Muscle of back (tissue), 13 donors: ENCODE measurements around the gene UBQLN2. TPM values are rescaled to one million over a fixed set of nuclear protein-coding genes. Genes with fewer than 3 reads are reported as not detected.
A peak's percentile ranks its signal among the peaks of the same experiment; 100 is the strongest.
"Not testable (repeated sequence)": the region's sequence is repeated elsewhere in the genome, so short reads cannot be mapped to it uniquely, and the experiment has no call there.

Experiments
- DNase-seq, 3 donors: peaks; one replicate each; pipeline versions ENCODE4 v3.0.0 to v3.0.0-alpha.2; 2013
- long read RNA-seq, 9 donors: transcript quantifications; one replicate each; lab custom pipeline, GENCODE V29; 2026
- polyA plus RNA-seq, 10 donors: library from polyadenylated mRNA; unstranded; fragments of 120-200 nt; gene quantifications; one replicate each; pipeline ENCODE4 v1.2.1, GENCODE V29; 2013; ENCODE audit not compliant: insufficient read length in 10 of 10

Gene UBQLN2
- polyA plus RNA-seq: 10 to 100 TPM; 28.9 to 37.8 (median 31.7) TPM
- long read RNA-seq, donor 1, full-length matches to known transcripts: 53 of 53 reads
- long read RNA-seq, donor 1, partial matches to known transcripts: 0 of 53 reads
- long read RNA-seq, donor 1, other reads (novel, unspliced or antisense): 0 of 53 reads
- long read RNA-seq, donor 2, full-length matches to known transcripts: 34 of 34 reads
- long read RNA-seq, donor 2, partial matches to known transcripts: 0 of 34 reads
- long read RNA-seq, donor 2, other reads (novel, unspliced or antisense): 0 of 34 reads
- long read RNA-seq, donor 3: 0 reads
- long read RNA-seq, donor 4, full-length matches to known transcripts: 34 of 34 reads
- long read RNA-seq, donor 4, partial matches to known transcripts: 0 of 34 reads
- long read RNA-seq, donor 4, other reads (novel, unspliced or antisense): 0 of 34 reads
- long read RNA-seq, donor 5, full-length matches to known transcripts: 85 of 85 reads
- long read RNA-seq, donor 5, partial matches to known transcripts: 0 of 85 reads
- long read RNA-seq, donor 5, other reads (novel, unspliced or antisense): 0 of 85 reads
- long read RNA-seq, donor 6, full-length matches to known transcripts: 65 of 65 reads
- long read RNA-seq, donor 6, partial matches to known transcripts: 0 of 65 reads
- long read RNA-seq, donor 6, other reads (novel, unspliced or antisense): 0 of 65 reads
- long read RNA-seq, donor 7, full-length matches to known transcripts: 55 of 55 reads
- long read RNA-seq, donor 7, partial matches to known transcripts: 0 of 55 reads
- long read RNA-seq, donor 7, other reads (novel, unspliced or antisense): 0 of 55 reads
- long read RNA-seq, donor 8, full-length matches to known transcripts: 41 of 41 reads
- long read RNA-seq, donor 8, partial matches to known transcripts: 0 of 41 reads
- long read RNA-seq, donor 8, other reads (novel, unspliced or antisense): 0 of 41 reads
- long read RNA-seq, donor 9, full-length matches to known transcripts: 6 of 6 reads
- long read RNA-seq, donor 9, partial matches to known transcripts: 0 of 6 reads
- long read RNA-seq, donor 9, other reads (novel, unspliced or antisense): 0 of 6 reads

DNA sequence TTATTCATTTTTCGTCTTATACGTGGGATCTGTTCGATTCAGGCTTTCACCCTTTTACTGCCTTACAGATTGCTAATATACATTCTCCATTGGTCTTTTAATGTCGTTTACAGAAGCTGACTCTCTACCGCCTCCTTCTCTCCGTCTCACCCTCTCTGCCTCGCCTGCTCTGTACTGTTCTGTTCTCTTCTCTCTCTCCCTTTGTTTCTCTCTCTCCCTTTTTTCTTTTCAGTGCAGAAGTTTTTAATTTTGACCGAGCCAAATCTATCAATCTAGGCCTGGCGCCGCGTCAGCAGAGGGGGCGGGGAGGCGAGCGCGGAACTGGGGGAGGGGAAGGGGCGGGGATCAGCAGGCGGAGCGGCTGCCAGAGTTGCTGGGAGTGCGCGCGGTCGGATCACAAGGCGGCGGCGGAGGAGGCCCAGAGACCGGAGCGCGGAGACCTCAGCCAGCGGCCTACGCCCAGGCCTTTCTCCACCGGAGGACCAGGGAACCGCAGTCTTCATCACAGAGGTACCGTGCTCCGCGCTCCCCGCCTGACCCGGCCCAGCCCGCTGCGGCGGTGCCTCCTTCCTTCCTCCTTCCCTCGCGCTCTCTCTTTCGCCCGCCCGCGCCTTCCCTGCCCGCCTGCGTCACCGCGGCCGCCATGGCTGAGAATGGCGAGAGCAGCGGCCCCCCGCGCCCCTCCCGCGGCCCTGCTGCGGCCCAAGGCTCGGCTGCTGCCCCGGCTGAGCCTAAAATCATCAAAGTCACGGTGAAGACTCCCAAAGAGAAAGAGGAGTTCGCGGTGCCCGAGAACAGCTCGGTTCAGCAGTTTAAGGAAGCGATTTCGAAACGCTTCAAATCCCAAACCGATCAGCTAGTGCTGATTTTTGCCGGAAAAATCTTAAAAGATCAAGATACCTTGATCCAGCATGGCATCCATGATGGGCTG is at the start of gene UBQLN2:
Gene UBQLN2 (plus strand): TSS at position 397 of the 931 bp plus-strand sequence. CDS start 247 bp downstream, at position 644.
- DNase-seq: peak; percentile 81 to 94 (median 85)

DNA sequence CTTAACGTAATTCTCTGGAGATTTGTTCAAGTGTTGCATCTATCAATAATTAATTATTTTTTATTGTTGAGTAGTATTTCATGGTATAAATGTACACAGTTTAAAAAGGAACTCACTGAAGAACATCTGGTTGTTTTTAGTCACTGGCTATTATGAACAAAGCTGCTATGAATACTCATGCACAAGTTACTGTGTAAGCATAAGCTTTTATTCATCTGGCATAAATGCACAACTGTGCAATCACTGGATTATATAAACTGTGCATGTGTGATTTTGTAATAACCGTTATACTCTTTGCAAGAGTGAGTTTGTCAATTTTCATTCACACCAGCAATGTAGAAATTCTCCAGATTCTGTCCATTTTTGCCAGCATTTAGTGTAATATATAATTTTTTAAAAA is 43.8 kb upstream of the UBQLN2 start:
- no peak for DNase-seq

DNA sequence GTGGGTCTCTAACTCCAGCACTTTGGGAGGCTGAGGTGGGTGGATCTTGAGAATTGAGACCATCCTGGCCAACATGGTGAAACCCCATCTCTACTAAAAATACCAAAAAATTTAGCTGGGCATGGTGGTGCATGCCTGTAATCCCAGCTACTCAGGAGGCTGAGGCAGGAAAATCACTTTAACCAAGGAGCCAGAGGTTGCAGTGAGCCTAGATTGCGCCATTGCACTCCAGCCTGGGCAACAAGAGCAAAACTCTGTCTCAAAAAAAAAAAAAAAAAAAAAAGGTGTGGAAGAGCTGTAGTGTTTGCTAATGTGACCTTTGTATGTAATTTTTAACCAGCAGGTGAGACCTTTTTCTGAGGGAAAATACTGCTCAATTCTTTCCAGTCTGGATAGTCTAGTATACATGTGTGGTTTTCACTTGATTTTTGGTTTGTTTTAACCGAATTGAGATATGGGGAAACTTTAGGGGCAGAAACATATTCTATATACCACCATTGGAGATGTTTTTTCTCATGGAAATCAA is 33.9 kb upstream of the UBQLN2 start:
- DNase-seq: not testable (repeated sequence)

DNA sequence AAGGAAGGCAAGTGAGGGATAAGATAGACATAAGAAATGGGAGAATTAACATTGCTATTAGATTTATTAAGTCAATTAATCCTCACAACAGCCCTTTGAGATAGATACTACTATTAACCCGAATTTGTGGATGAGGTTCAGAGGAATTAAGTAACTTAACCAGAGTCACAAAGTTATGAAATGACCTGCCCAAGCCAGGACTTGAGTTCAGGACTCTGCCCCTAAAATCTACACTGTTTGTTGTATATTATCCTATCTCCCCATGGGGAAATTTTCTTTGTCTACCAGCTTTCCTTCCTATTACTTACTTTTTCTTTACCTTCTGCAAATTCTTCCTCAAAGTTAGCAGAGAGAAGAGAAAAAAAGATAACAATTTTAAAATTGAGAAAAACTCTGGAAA is 33.4 kb upstream of the UBQLN2 start:
- no peak for DNase-seq

DNA sequence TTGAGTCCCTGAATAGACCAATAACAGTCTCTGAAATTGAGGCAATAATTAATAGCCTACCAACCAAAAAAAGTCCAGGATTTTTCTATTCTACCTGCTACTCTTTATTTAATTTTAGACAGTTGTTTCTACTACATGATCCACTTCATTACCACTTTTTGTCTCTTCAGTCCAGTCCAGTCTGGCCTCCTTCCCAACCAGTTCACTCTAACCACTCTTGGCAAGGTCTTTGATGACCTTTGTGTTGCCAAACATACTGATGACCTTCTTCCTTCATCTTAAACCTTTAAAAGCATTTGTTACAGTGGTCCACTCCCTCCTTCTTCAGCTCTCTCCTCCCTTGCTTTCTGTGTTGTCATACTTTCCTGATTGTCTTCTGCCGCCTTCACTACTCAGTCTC is 12.8 kb upstream of the UBQLN2 start:
- no peak for DNase-seq

DNA sequence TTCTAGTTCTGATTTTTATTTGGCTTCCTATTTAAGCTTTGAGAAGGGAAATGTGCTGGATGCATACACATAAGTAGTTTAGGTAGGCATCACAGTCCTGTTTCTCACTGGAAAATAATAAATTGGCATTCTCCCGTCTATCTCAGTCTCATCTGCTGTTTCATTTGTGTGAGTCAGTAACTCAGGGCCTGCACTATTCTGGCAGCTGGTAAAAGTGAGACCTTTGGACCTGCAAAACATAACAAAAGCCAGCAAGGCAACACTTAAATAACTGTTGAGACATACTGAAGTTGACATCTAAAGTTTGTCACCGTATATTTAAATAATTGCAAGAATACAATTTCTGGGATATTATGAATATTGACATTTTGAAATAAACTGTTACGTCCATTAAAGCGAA is 8.6 kb upstream of the UBQLN2 start:
- DNase-seq: no peak

DNA sequence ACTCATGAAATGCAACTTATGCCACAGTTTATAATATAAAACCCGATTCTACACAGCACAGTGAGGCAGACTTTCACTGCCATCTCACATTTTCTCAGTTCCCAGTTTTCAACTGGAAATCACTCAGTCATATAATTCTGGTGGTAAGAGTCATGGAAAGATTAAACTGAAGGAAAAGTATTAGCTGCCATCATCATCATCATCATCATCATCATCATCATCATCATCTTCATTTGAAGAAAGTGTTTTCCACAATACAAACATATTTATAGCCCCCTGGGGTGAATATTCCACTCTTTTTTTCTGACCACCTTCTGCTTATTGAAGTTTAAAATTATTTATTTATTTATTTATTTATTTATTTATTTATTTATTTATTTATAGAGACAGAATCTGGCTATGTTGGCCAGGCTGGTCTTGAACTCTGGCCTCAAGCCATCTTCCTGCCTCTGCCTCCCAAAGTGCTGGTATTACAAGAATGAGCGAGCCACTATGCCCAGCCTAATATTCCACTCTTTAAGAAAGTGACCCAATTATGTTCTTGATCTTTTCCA is 6.0 kb upstream of the UBQLN2 start:
- DNase-seq: no peak

DNA sequence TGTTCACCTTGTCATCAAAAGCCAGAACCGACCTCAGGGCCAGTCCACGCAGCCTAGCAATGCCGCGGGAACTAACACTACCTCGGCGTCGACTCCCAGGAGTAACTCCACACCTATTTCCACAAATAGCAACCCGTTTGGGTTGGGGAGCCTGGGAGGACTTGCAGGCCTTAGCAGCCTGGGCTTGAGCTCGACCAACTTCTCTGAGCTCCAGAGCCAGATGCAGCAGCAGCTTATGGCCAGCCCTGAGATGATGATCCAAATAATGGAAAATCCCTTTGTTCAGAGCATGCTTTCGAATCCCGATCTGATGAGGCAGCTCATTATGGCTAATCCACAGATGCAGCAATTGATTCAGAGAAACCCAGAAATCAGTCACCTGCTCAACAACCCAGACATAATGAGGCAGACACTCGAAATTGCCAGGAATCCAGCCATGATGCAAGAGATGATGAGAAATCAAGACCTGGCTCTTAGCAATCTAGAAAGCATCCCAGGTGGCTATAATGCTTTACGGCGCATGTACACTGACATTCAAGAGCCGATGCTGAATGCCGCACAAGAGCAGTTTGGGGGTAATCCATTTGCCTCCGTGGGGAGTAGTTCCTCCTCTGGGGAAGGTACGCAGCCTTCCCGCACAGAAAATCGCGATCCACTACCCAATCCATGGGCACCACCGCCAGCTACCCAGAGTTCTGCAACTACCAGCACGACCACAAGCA is 898 bp downstream of the UBQLN2 start:
- DNase-seq: peak in 2 of 3 donors; percentile 27 to 72

DNA sequence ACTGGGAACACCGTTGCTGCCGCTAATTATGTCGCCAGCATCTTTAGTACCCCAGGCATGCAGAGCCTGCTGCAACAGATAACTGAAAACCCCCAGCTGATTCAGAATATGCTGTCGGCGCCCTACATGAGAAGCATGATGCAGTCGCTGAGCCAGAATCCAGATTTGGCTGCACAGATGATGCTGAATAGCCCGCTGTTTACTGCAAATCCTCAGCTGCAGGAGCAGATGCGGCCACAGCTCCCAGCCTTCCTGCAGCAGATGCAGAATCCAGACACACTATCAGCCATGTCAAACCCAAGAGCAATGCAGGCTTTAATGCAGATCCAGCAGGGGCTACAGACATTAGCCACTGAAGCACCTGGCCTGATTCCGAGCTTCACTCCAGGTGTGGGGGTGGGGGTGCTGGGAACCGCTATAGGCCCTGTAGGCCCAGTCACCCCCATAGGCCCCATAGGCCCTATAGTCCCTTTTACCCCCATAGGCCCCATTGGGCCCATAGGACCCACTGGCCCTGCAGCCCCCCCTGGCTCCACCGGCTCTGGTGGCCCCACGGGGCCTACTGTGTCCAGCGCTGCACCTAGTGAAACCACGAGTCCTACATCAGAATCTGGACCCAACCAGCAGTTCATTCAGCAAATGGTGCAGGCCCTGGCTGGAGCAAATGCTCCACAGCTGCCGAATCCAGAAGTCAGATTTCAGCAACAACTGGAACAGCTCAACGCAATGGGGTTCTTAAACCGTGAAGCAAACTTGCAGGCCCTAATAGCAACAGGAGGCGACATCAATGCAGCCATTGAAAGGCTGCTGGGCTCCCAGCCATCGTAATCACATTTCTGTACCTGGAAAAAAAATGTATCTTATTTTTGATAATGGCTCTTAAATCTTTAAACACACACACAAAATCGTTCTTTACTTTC is 1.8 kb downstream of the UBQLN2 start:
- peak in 2 of 3 donors; percentile 13 to 55 for DNase-seq

DNA sequence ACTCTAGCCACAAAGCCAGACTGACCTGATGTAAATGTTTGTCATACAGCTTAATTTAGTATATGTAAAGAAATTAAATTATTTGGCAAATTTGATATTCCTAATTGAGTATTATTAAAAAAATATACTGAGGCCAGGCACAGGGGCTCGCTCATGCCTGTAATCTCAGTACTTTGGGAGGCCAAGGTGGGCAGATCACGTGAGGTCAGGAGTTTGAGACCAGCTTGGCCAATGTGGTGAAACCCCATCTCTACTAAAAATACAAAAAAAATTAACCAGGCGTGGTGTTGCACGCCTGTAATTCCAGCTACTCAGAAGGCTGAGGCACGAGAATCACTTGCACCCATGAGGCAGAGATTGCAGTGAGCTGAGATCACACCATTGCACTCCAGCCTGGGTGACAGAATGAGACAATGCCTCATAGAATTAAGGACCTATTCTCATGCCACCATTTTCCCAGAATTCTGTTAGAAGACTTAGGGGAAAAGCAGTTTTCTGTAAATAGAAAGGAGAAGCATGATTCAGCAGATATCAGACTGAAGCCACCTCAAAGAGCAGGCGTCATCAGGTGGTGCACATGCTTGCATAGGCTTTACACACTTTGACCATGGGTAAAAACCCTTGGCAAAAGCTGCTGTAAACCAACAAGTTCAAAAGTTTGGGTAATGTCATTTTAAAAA is 6.1 kb downstream of the UBQLN2 start:
- DNase-seq: no peak

DNA sequence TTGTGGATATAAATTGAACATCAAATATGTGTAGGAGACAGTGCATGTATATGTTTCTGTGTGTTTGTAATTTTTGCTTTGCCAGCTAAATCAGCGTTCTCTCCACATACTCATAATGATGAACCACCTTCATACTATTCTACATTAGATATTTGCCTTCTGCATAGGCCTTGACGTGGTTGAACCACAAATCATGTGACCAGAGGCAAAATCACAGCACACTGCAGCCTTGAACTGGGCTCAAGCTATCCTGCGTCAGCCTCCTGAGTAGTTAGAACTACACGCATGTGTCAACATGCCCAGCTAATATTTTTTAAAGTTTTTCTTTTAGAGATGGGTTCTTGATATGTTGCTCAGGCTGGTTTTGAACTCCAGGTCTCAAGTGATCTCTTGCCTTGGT is 9.5 kb downstream of the UBQLN2 start:
- DNase-seq: no peak

DNA sequence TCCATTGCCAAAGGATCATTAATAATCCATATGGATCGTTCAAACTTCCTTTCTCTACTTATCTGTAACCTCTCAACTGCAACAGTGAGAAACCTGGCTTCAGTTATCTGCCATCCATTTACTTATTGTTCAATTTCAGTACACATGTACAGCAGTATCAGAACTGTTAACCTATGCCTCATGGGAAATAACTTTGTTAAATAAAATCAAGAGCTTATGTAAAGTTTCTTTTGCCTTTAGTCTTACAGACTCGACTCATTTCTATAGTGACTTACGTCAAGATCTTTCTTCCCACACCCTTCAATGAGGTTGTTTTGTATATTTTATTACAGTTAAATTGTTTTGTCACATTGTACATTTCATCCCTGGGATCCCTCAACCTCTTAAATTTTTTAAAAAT is 11.4 kb downstream of the UBQLN2 start:
- no peak for DNase-seq

DNA sequence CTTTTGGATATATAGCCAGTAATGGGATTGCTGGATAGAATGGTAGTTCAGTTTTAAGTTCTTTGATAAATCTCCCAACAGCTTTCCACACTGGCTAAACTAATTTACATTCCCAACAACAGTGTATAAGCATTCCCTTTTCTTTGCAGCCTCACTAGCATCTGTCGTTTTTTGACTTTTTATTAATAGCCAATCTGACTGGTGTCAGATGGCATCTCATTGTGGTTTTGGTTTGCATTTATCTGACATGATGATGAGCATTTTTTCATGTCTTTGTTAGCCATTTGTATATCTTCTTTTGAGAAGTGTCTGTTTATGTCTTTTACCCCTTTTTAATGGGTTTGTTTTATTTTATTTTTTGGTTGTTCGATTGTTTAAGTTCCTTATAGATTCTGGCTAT is 13.3 kb downstream of the UBQLN2 start:
- DNase-seq: no peak

DNA sequence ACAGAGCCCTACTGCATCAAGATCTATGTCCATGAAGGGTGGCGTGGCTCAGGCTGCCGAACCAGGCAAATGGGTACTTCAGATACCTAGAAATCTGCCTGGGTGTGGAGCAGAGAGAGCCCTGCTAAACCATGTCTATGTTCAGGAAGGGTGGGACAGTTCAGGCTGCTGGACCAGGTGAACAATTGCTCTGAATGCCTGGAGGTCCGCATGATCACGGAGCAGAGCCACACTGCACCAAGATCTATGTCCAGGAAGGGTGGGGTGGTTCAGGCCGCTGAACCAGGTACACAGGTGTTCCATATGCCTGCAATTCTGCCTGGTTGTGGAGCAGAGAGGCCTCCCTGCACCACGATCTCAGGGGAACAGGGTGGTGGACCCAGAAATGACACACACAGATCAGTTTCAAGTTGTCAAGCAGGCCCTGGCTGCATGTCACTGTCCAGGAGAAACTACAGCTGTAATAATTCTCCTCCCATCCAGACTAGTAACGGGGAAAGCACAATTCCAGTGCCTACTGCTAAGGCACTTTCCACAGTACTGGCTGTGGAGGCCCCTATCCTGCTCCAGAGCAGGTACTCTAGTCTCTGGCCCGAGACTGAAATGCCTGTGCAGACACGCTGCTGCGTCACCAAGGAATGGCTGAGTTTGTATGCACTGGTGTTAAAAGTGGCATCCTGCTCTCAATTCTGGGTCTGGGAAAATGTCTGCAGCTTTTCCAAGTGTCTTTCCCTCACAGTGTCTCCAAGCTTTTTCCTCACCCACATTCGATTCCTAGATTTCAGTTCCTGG is 25.2 kb downstream of the UBQLN2 start:
- no peak for DNase-seq

DNA sequence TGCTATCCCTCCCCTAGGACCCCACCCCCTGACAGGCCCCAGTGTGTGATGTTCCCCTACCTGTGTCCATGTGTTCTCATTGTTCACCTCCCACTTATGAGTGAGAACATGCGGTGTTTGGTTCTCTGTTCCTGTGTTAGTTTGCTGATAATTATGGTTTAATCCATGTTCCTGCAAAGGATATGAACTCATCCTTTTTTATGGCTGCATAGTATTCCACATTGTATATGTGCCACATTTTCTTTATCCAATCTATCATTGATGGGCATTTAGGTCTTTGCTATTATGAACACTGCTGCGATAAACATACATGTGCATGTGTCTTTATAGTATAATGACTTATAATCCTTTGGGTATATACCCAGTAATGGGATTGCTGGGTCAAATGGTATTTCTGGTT is 28.4 kb downstream of the UBQLN2 start:
- not testable (repeated sequence) for DNase-seq

DNA sequence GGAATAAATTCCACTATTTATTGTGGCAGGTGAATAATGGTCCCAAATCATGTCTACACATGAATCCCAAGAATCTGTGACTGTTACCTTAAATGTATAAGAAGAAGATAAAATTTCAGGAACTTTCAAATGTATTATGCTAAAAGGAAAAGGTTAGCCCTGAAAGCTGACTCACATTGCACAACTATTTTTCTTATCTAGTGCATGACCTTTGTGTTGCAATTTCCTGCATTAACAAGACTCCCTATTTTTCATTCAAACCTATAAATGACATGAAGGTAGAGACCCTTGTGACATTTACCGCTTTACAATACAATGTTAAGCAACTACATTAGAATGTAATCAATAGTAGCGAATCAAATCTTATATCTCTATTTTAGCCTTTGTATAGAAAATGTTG is 36.7 kb downstream of the UBQLN2 start:
- DNase-seq: no peak

DNA sequence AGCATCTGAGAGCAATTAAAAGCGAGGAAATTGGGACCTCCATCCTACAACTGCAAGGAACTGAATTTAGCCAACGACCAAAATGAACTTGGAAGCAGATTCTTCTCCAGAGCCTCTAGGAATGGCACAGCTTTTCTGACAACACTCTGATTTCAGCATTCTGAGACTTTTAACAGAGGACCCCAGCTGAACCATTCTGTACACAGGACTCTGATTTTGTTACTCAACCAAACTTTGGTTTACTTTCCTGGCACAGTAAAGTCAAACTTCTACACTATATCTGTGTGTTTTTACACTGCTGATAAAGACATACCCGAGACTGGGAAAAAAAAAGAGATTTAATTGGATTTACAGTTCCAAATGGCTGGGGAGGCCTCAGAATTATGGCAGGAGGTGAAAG is 37.6 kb downstream of the UBQLN2 start:
- no peak for DNase-seq
